Measurements from ENCODE around the gene TNPO2.

DNA sequence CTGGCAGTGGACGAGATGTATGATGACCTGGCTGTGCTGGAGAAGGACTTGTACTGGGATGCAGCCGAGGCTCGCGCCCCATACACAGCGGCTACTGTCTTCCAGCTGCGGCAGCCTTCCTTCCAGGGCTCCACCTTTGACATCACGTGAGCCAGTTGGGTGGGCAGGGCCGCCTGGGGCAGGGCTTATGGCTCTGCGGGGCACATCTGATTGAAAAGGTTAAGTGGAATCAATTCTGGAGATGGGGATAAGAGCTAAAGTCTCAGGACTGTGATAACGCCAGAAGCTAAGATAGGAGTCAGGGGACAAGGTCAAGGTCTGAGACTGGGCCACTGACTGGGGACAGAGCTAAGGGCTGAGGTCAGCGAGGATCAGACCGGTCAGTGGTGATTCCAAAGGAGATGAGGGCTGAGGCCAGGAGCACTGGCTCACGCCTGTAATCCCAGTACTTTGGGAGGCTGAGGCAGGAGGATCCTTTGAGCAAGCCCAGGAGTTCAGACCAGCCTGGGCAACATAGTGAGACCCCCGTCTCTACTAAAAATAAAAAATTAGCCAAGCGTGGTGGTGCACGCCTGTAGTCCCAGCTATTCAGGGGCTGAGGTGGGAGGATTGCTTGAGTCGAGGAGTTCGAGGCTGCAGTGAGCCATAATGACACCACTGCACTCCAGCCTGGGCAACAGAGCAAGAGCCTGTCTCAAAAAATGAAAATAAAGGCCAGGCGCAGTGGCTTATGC is 32.6 kb upstream of the TNPO2 start:
- no peak for TF ChIP-seq CTCF (IDR thresholded peaks at IDR 0.05)
- no peak for TF ChIP-seq POLR2AphosphoS5 (IDR thresholded peaks at IDR 0.05; ENCODE audit: insufficient read depth in 1 of 2, low read depth in 1 of 2)
